Breast epithelium (tissue), 3 donors: Measurements from ENCODE around the gene SPRR4.

Experiments used
- POLR2A ChIP-seq: fragments of 450-650 bp; IDR thresholded peaks from one replicate; pipeline ENCODE4 v1.6.1; 2016; ENCODE audit warnings: antibody characterized with exemption, mild to moderate bottlenecking, moderate library complexity
- POLR2AphosphoS5 ChIP-seq, 3 donors: sonication (generic); formaldehyde crosslinking; IDR thresholded peaks; one replicate each; pipeline ENCODE4 v1.6.1; 2017; ENCODE audit warnings: antibody characterized with exemption in 3 of 3
- TF ChIP-seq, protein P1 (sequence below), 3 donors: fragments of 450-650 bp; IDR thresholded peaks; one replicate each; pipeline ENCODE4 v1.5.1; 2016 to 2017; ENCODE audit warnings: antibody characterized with exemption in 3 of 3, mild to moderate bottlenecking in 3 of 3, moderate library complexity in 3 of 3

DNA sequence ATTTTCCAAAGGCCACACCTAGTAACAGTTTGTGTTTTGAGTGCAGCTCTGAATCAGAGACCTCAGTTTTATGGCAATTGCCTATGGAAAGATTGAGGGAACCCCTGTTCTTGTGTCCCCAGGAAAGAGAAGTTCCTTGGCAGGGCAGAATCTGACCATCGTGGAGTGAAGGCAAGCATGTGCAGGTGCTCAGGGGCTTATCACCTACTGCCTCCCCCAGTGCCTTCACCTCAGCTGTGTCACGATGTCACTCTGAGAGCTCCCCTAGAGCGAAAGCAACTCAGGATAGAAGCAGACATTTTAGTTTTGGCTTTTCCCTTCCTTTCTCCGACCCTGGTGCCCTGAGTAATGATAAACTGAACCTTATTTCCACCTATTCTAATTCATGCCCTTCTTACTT is 11.6 kb downstream of the SPRR4 start:
- no peak for TF ChIP-seq POLR2A
- TF ChIP-seq, protein P1, sequence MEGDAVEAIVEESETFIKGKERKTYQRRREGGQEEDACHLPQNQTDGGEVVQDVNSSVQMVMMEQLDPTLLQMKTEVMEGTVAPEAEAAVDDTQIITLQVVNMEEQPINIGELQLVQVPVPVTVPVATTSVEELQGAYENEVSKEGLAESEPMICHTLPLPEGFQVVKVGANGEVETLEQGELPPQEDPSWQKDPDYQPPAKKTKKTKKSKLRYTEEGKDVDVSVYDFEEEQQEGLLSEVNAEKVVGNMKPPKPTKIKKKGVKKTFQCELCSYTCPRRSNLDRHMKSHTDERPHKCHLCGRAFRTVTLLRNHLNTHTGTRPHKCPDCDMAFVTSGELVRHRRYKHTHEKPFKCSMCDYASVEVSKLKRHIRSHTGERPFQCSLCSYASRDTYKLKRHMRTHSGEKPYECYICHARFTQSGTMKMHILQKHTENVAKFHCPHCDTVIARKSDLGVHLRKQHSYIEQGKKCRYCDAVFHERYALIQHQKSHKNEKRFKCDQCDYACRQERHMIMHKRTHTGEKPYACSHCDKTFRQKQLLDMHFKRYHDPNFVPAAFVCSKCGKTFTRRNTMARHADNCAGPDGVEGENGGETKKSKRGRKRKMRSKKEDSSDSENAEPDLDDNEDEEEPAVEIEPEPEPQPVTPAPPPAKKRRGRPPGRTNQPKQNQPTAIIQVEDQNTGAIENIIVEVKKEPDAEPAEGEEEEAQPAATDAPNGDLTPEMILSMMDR (IDR thresholded peaks at IDR 0.05), result no peak
- TF ChIP-seq POLR2AphosphoS5 (IDR thresholded peaks at IDR 0.05), result no peak
